GM19043 (cell line): ENCODE results near the gene NRG3.
"Not testable (repeated sequence)": the region's sequence is repeated elsewhere in the genome, so short reads cannot be mapped to it uniquely, and the experiment has no call there.

Source experiments
- ATAC-seq: cut with Tn5 transposase; IDR thresholded peaks from one replicate; pipeline ENCODE4 v1.9.1; 2021; ENCODE audit warnings: low read depth; ENCODE audit not compliant: unreplicated experiment

NRG3 gene

GRCh38 chr10:82938331-82938730 lies 1063.3 kb downstream of the NRG3 start:
- no peak for ATAC-seq

DNA sequence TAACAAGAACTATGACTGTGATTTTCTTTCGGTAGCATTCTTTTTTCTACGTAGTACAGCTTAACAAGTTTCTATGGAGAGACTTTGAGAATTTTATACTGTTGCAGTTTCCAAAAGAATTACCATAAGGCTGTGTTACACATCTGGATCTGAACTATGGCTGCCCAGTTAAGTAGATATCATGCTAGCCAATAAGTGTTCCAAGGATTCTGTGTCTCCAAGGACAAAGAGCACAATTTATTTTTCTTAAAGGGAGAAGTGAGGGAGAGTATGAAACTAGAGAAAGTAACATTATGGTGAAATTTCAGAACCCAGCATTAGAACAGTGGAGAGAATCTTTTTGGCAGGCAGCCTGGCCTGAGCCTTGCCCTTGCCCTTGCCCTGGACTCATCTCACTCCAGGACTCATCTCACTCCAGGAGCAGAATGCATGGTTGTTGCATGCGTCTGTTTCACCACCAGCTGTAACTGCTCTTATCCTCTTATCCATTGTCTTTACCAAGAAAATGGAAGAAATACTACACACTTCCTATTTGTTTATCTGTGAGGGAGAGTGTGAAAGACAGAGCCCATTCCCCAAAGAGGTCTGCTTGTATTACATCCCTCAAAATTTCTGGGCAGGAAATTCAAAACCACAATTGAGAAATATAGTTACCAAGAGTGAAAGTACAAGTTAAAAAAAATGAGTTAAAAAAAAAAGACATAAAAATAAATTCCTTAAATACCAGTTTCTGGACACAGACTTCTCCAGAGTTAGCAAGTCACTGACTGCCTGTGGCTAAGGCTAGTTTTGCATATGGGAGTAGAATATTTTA lies 1067.5 kb downstream of the NRG3 start:
- no peak for ATAC-seq

DNA sequence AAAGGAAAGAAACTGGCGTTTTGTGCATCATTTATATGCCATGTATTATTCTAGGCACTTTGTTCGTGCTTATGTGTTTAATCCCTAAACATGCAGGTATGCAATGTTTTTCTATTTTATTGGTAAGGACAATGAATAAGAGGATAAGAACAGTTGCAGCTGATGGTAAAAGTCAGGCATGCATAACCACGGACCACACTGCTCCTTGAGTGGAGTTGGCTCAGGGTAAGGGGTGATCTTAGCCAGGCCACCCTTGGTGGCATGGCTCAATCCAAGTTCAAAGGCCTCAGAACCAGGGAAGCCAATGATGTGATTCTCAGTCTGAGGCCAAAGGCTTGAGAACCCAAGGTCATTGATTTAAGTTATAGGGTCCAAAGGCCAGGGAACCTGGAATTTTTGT lies 1068.1 kb downstream of the NRG3 start:
- ATAC-seq, result no peak

- no peak for ATAC-seq
Observed at GRCh38 chr10:82949816-82950575, 1075.0 kb downstream of the NRG3 start.

DNA sequence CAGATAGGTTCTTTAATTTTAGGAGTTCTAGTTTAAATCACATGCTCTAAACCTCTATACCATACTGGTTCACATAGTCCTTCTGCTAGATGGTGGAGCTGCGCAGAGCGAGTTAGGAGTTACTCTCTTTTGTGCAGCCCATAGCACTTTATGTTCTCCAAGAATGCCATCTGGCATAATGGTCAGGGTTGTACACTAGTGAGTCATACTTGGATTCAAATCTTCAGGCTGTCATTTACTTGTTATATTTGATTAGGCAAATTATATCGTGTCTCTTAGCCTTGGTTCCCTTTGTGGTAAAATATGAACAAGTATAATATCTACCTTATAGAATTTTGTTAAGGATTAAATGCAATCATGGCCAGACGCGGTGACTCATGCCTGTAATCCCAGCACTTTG lies 1078.3 kb downstream of the NRG3 start:
- no peak for ATAC-seq

- no peak for ATAC-seq
Observed at GRCh38 chr10:82953909-82954308, 1078.9 kb downstream of the NRG3 start.

- not testable (repeated sequence) for ATAC-seq
Observed at GRCh38 chr10:82960421-82961060, 1085.5 kb downstream of the NRG3 start.

GRCh38 chr10:82961864-82962263 lies 1086.9 kb downstream of the NRG3 start:
- ATAC-seq, result no peak

DNA sequence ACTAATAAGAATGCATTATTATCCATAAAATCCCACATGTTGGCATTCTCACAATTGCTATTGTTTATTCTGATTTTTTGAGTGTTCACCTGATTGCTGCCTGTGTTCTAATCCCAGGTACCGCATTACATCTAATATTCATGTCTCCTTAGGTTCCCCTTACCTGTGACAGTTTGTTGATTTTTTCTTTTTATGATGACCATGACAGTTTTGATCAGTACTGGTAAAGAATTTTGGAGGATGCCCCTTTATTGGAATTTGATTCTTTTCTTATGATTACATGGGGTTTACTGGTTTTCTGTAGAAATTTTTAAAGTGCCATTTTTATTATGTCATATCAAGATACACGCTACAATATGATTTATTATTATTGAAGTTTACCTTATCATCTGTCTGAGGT lies 1091.1 kb downstream of the NRG3 start:
- ATAC-seq, result no peak

GRCh38 chr10:82968533-82968932 lies 1093.5 kb downstream of the NRG3 start:
- ATAC-seq, result no peak

DNA sequence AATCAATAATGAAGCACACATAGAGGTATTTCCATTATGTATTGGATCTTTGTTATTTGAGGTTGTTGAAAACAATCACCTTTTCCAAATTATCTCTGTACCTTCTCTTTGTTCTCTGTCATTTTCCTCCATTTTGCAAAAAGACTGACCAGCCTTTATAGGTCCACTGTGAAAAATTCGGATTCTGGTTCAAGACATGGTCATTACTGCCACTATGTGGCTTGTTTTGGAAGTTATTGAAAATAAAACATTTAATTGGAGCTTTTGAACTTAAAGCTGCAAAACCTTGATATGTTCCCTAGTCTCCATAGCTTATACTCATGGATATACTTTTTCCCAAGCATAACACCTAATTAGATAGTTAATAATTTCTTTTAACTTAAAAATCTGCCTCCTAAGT lies 1094.4 kb downstream of the NRG3 start:
- ATAC-seq, result no peak

DNA sequence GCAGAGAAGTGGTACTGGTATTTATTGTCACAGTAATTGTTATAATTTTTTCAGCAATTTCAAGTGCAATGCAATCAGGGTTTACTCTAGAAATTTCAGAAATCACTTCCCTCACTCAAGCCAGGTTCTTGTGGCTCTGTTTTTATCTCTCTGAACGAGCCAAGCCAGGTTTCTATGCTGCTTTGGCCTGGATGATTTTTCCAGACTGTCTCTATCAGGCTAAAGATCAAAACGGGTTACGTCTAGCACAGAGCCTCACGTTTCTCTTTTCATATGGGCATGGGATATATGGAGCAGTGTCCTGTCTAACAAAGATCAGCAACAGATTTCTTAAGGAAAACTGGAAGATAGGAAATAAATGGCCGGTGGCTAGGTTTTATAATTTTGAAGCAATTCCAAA lies 1105.3 kb downstream of the NRG3 start:
- ATAC-seq, result no peak

DNA sequence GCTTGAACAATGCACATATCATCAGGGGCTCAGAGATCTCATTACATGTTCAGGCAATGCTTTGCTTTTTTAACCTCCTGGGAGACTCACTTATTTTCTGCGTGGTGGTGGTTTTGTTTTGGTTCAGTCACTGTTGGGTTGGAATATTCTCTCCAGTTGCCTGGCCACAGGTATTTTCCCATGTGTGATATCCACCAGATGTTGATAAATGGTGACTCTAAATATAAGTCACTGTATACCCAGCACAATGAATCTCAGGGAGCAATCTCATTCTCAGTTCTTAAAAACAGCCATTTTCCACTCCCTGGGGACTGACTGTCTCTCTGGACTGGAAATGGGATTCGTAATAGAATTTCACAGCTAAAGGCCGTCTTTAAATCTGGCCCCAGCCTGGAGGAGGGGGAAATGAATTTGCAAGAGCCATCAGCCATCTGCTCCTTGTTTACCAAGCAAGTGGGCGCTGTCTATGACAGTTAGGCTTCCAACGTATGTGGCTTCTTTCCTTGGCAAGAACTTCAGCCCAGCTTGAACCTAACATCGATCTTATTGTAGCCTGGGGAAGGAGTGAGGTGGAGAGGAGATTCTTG lies 1106.2 kb downstream of the NRG3 start:
- ATAC-seq, result no peak

DNA sequence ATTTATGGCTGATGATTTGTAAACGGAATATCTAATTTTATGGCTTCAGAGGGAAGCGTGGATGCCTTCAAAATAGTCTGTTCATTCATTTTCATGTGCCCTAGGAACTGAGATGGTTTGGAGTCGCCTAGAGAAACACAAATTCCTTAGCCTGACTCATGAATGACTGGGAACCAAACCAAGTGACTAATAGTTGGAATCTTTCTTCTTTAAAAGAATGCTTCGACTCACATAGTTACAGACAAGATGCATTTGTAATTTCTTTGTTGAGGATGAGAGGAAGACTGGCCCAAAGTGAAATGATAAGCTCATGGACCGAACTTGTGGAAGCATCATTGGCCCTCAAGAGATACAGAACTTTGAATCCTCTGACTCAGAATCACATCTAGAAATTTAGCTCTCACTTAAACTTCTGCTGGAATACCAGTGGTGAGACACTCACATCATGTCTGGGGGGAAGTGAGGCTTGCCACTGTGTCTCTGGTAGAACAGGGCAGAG lies 1107.2 kb downstream of the NRG3 start:
- ATAC-seq, result no peak

DNA sequence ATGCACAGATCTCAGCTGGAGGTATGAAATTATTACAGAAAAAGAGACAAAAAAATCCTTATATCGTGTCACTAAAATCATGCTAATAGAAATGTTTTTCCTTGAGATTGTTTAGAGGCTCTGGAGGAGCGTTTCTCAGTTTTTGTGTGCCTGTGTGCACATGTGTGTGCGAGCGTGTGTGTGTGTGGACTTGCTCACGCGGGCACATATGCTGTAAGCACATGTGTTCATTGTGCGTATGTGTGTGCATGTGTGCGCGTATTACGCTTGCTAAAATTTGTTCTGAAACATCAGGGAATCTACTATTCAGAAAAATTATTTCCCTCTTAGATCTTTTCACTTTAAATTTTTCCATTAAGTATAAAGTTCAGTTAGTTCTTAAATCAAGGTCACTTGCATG lies 1111.2 kb downstream of the NRG3 start:
- ATAC-seq, result no peak

- not testable (repeated sequence) for ATAC-seq
Observed at GRCh38 chr10:83006479-83006878, 1131.5 kb downstream of the NRG3 start.

GRCh38 chr10:83007510-83007909 lies 1132.5 kb downstream of the NRG3 start:
- ATAC-seq, result no peak

DNA sequence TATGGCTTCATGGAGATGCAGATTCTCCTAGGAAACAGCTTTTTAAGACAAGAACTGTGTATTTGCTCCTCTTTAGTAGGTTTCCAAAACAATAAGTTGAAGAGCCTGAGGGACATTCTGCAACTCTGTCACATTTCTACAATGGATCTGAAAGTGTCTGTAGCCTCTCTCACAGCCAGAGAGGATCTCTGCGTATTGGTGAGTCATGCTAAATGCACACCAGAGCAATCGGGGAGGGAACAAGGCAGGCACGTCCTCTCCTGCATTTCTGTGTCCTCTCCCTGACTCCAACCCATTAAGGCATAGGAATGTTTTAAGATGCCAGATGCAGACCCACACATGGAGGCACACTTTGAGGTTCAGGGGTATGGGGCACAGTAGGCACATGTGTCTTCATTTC lies 1137.9 kb downstream of the NRG3 start:
- ATAC-seq, result no peak

- no peak for ATAC-seq
Observed at GRCh38 chr10:83017076-83017867, 1142.3 kb downstream of the NRG3 start.

- no peak for ATAC-seq
Observed at GRCh38 chr10:83023662-83024061, 1148.7 kb downstream of the NRG3 start.
